ENCODE measurements around the gene MAP7.
"Not testable (repeated sequence)": the region's sequence is repeated elsewhere in the genome, so short reads cannot be mapped to it uniquely, and the experiment has no call there.

The MAP7 gene

DNA sequence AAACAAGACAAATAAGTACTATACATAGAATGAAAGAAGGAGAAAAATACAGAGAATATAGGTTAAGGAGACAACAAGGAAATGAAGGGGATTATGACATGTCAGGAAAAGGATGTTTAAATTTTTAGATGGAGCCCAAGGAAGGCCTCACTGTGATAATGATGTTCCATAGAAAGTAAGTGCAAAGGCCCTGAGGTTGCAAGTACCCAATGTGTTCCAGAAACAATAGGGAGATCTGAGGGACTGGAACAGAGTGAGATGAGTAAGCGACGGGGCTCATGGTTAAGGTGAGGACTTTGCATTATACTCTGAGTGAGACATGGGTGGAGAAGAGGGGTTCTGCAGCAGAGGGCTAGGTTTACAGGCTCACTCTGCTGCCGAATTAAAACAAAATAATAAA lies 137.8 kb downstream of the MAP7 start:
- no peak for DNase-seq
- no peak overlapping the region for H3K27ac Mint-ChIP-seq
- no peak overlapping the region for H3K4me3 Mint-ChIP-seq
- H3K27me3 Mint-ChIP-seq, result peaks cover 6% of the 10 kb centered on the region
- no peaks in the 10 kb centered on the region for H3K9me3 Mint-ChIP-seq
- no peaks in the 10 kb centered on the region for H3K36me3 Mint-ChIP-seq
- CTCF ChIA-PET, result no interaction called here
- H3K4me1 Mint-ChIP-seq, result no peaks in the 10 kb centered on the region

GRCh38 chr6:136411453-136412354 lies 138.5 kb downstream of the MAP7 start:
- H3K27me3 Mint-ChIP-seq, result peaks cover 7% of the 10 kb centered on the region
- H3K36me3 Mint-ChIP-seq, result no peaks in the 10 kb centered on the region
- no peak overlapping the region for H3K4me3 Mint-ChIP-seq
- DNase-seq, result no peak
- H3K9me3 Mint-ChIP-seq, result no peaks in the 10 kb centered on the region
- H3K4me1 Mint-ChIP-seq, result no peaks in the 10 kb centered on the region
- no peak overlapping the region for H3K27ac Mint-ChIP-seq
- CTCF ChIA-PET, result no interaction called here

DNA sequence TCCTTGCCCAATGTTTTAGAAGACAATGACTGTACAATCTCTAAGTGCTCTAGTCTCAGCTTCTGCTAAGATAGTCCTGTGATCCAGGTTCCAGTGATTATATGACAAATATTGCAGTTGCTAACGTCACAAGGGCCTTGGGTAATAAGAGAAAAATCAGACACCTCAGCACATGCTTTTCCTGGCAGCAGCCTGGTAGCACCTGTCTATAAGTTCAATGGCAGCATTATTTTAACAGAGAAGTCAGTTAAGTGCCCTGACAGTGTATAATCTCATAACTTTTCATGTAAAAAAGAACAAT lies 139.2 kb downstream of the MAP7 start:
- Mint-ChIP-seq H3K27ac (no peak overlapping the region), H3K4me3 (no peak overlapping the region), H3K9me3 (no peaks in the 10 kb centered on the region), H3K4me1 (no peaks in the 10 kb centered on the region), H3K27me3 (peaks cover 7% of the 10 kb centered on the region), H3K36me3 (no peaks in the 10 kb centered on the region)
- no peak for DNase-seq
- CTCF ChIA-PET, result no interaction called here

- no peak overlapping the region for H3K4me3 Mint-ChIP-seq
- no peaks in the 10 kb centered on the region for H3K4me1 Mint-ChIP-seq
- peaks cover 9% of the 10 kb centered on the region for H3K27me3 Mint-ChIP-seq
- no peak for DNase-seq
- CTCF ChIA-PET, result no interaction called here
- H3K9me3 Mint-ChIP-seq, result no peaks in the 10 kb centered on the region
- H3K27ac Mint-ChIP-seq, result no peak overlapping the region
- H3K36me3 Mint-ChIP-seq, result no peaks in the 10 kb centered on the region
Observed at GRCh38 chr6:136410201-136411024, 139.8 kb downstream of the MAP7 start.

DNA sequence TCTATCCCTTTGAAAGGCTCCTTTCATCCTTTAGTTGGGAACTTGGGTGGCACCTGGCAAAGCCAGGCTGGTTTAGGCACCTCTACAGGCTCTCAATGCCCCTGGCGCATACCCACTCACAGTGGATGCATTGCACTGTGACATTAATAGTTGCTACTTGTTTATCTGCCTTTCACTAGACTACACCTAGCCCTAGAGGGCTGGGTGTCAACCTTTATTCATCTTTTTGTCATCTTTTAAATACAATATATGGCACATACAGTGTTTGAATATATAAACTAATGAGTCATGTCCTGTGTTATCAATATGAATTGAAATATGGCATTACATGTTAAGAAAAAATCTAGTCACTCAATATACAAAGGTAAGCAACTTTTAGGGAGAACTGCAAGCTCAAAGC lies 140.6 kb downstream of the MAP7 start:
- Mint-ChIP-seq H3K4me1 (no peaks in the 10 kb centered on the region), H3K27me3 (peaks cover 13% of the 10 kb centered on the region), H3K4me3 (no peak overlapping the region), H3K36me3 (no peaks in the 10 kb centered on the region), H3K9me3 (no peaks in the 10 kb centered on the region), H3K27ac (no peak overlapping the region)
- CTCF ChIA-PET, result no interaction called here
- DNase-seq, result no peak

DNA sequence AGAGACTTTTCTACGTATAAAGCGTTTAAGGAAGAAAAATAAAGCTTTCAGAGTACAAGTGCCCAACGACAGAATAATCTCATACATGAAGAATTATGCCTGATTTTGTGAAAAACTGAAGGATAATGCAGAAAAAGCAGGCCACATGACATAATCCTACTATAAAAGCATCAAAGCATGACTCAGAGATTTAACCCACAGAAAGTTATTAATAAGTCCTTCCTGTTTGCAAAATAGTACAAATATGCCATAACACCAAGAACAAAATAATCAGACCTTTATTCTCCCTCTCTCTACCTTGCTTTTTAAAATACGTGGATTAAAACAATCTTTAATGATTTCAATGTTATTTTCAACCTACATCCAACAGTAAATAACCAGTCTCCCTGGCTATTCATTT lies 142.0 kb downstream of the MAP7 start:
- DNase-seq, result no peak
- no peak overlapping the region for H3K4me3 Mint-ChIP-seq
- no peaks in the 10 kb centered on the region for H3K9me3 Mint-ChIP-seq
- peaks cover 13% of the 10 kb centered on the region for H3K27me3 Mint-ChIP-seq
- H3K27ac Mint-ChIP-seq, result no peak overlapping the region
- H3K4me1 Mint-ChIP-seq, result no peaks in the 10 kb centered on the region
- CTCF ChIA-PET, result interaction anchor here (0.6 kb wide), 1 partner anchor 363 kb away, joined by 3 read pairs; no protein-coding TSS in a partner anchor
- no peaks in the 10 kb centered on the region for H3K36me3 Mint-ChIP-seq

DNA sequence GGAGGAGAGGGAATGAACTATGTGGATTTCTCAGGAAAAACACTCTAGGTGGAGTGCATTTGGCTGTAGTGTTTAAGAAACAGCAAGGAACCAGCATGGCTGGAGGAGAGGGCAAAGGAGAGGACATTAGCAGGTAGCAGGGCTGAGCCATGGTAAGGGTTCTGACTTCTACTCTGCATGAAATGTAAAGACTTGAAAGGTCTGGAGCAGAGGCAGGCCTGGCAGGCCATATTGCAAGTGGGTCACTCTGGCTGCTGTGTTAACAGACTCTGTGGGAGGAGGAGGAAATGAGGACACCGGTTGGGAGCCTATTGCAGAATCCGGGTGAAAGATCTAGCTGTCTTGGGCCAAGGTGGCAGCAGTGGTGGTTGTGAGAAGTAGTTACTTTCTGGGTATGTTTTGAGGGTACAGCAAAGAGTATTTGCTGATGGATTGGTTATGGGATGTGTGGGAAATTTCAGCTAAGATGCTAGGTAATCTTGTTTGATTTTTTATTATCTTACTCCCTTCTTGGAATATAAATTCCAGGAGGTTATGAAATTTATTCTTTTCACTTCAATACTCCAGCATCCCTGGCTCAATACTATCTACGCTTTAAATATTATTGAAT lies 144.7 kb downstream of the MAP7 start:
- CTCF ChIA-PET, result no interaction called here

DNA sequence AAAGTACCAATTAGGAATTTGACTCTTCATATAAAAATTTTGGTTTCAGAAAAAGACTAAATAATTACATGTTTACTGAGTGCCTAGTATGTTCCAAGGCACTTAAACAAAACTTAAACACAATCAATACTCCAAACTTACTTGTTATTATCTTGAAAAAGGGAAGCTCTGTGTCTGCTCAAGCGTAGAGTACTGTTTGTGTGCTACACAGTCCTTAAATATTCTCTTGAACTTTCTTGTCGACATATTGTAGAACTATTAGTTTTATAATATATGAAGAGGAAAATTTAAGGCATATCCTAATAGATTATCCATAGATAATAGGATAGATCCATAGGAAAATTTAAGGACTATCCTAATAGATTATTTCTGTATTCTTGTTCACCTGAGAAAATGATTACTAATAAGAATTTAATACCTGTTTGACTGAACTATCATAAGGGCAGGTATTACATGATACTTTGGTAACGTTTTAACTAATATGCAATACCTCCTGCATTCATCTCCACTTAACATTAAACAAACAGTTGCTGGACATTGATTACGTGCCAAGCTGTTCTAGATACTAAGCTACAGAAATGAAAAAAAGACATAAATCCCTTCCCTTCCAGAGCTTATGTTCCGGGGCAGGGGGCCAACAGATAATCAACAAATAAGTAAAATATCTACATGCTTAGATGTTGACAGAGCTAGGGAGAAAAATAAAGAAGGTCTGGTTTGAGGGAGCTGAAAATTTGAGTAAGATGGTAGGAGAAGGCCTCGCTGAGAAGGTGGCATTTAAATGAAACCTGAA lies 145.4 kb downstream of the MAP7 start:
- H3K4me1 Mint-ChIP-seq, result no peaks in the 10 kb centered on the region
- CTCF ChIA-PET, result no interaction called here
- H3K27me3 Mint-ChIP-seq, result peaks cover 16% of the 10 kb centered on the region
- H3K4me3 Mint-ChIP-seq, result no peak overlapping the region
- H3K36me3 Mint-ChIP-seq, result no peaks in the 10 kb centered on the region
- no peak for DNase-seq
- H3K9me3 Mint-ChIP-seq, result peaks cover 3% of the 10 kb centered on the region
- no peak overlapping the region for H3K27ac Mint-ChIP-seq

More for the DNA sequence above, 144.7 kb downstream of the MAP7 start:
- Mint-ChIP-seq H3K4me1 (no peaks in the 10 kb centered on the region), H3K36me3 (no peaks in the 10 kb centered on the region), H3K27ac (no peak overlapping the region), H3K9me3 (peaks cover under 1% of the 10 kb centered on the region), H3K27me3 (peaks cover 16% of the 10 kb centered on the region), H3K4me3 (no peak overlapping the region)
- DNase-seq, result no peak

- CTCF ChIA-PET, result no interaction called here
- Mint-ChIP-seq H3K4me3 (no peak overlapping the region), H3K27ac (no peak overlapping the region), H3K27me3 (peaks cover 16% of the 10 kb centered on the region), H3K4me1 (no peaks in the 10 kb centered on the region), H3K9me3 (peaks cover 3% of the 10 kb centered on the region), H3K36me3 (no peaks in the 10 kb centered on the region)
- no peak for DNase-seq
Observed at GRCh38 chr6:136404007-136404406, 146.2 kb downstream of the MAP7 start.

GRCh38 chr6:136403110-136403980 lies 146.9 kb downstream of the MAP7 start:
- Mint-ChIP-seq H3K36me3 (no peaks in the 10 kb centered on the region), H3K9me3 (peaks cover 3% of the 10 kb centered on the region), H3K4me3 (no peak overlapping the region), H3K4me1 (no peaks in the 10 kb centered on the region), H3K27me3 (peaks cover 16% of the 10 kb centered on the region), H3K27ac (no peak overlapping the region)
- no peak for DNase-seq
- CTCF ChIA-PET, result no interaction called here

GRCh38 chr6:136401749-136402148 lies 148.5 kb downstream of the MAP7 start:
- CTCF ChIA-PET, result no interaction called here
- peaks cover 10% of the 10 kb centered on the region for H3K27me3 Mint-ChIP-seq

GRCh38 chr6:136401236-136401635 lies 149.0 kb downstream of the MAP7 start:
- H3K36me3 Mint-ChIP-seq, H3K4me3 Mint-ChIP-seq, H3K27ac Mint-ChIP-seq, DNase-seq, H3K27me3 Mint-ChIP-seq, CTCF ChIA-PET, H3K9me3 Mint-ChIP-seq, H3K4me1 Mint-ChIP-seq: not testable (repeated sequence)

More at GRCh38 chr6:136401749-136402148, 148.5 kb downstream of the MAP7 start:
- H3K4me1 Mint-ChIP-seq, result no peaks in the 10 kb centered on the region
- H3K36me3 Mint-ChIP-seq, result no peaks in the 10 kb centered on the region
- no peak for DNase-seq
- no peak overlapping the region for H3K27ac Mint-ChIP-seq
- no peak overlapping the region for H3K4me3 Mint-ChIP-seq
- peaks cover 3% of the 10 kb centered on the region for H3K9me3 Mint-ChIP-seq

DNA sequence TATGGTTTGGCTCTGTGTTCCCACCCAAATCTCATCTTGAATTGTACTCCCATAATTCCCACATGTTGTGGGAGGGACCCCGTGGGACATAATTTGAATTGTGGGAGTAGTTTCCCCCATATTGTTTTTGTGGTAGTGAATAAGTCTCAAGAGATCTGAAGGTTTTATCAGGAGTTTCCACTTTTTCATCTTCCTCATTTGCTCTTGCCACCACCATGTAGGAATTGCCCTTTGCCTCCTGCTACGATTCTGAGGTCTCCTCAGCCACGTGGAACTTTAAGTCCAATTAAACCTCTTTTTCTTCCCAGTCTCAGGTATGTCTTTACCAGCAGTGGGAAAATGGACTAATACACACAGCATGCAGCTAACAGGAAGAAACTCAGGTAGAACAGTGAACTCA lies 151.8 kb downstream of the MAP7 start:
- no peak overlapping the region for H3K4me3 Mint-ChIP-seq
- no peak overlapping the region for H3K27ac Mint-ChIP-seq
- H3K27me3 Mint-ChIP-seq, result peaks cover 3% of the 10 kb centered on the region
- CTCF ChIA-PET, result interaction anchor here (1.1 kb wide), 1 partner anchor 29 kb away, joined by 3 read pairs; no protein-coding TSS in a partner anchor
- H3K36me3 Mint-ChIP-seq, result no peaks in the 10 kb centered on the region
- no peak for DNase-seq
- H3K9me3 Mint-ChIP-seq, result peaks cover 3% of the 10 kb centered on the region
- H3K4me1 Mint-ChIP-seq, result no peaks in the 10 kb centered on the region

All from activated naive CD4-positive, alpha-beta T cell treated with anti-CD3 and anti-CD28 coated beads, Interleukin-2, amount 10 ng/mL, durations not matched to agents 7 days and 5 days (primary cell).